Posterior cingulate gyrus (tissue), 11 donors: ENCODE data around the gene LYPLAL1.

Source experiments
- DNase-seq, 10 donors: peaks; one replicate each; pipeline versions ENCODE4 v3.0.0 to v3.0.0-alpha.2; 2020 to 2021; ENCODE audit warnings: mixed read lengths in 3 of 10
- intact Hi-C: fragments of 100-400 bp; cut with DNase I; formaldehyde crosslinking; loops from one replicate; pipeline ENCODE4 v1.15.1; 2023

LYPLAL1 gene

DNA sequence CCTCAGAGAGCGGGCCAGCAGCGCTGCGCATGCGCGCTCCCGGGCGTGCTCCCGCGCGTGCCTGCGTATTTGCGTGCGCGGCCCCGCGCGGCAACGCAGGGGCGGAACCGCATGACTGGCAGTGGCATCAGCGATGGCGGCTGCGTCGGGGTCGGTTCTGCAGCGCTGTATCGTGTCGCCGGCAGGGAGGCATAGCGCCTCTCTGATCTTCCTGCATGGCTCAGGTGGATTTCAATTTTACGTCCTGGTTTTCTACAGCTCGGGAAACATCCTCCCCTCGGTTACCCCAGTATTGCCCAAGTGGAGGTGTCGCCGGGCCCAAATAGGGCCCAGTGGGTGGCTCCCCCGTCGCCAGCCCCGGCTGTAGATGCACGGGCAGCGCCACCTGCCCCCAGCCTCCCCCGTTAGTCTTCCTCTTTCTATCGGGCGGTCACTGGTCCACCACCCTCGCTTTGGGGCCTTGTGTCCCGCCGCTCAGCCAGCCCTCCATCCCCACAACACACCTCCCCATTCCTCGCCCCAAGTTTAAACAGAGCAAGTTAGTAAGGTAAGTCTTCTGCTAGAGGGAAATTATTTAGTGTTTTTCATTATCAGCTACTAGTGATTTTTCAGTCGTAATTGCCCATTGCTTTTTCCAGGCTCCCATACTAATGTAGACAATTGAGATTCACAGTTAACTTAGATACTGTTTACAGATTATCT, at the start of gene LYPLAL1:
TSS of gene LYPLAL1 (plus strand) at position 121 of the 702 bp plus-strand sequence. CDS start at position 134, 13 bp downstream.
- intact Hi-C loops = loop anchor here (5.0 kb wide), 2 partner anchors 827 to 1098 kb away; partner anchors contain the start of genes RAB3GAP2 and TGFB2

DNA sequence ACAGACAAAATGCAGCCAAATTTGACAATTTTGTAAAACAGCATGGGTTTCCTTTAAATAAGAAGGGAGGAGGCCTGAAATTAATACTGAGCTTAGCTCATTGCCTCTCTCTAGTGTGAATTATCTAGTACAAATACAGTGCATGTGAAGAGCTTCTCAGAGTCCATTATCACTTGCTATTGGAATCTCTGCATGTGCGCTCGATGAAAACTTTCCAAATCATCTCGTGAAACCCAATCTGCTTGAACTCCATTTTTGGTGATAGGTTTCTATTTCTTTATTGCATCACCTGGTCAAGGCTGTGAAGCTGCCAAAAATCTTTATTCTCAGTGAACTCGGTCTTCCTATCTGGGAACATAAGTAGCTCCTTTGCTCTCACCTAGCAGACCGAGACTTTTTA, 49.5 kb upstream of the LYPLAL1 start:
- intact Hi-C loops = no loop called here
- no peak for DNase-seq

More for the DNA sequence above, at the start of gene LYPLAL1:
- peak; percentile 79 to 98 (median 86) for DNase-seq

DNA sequence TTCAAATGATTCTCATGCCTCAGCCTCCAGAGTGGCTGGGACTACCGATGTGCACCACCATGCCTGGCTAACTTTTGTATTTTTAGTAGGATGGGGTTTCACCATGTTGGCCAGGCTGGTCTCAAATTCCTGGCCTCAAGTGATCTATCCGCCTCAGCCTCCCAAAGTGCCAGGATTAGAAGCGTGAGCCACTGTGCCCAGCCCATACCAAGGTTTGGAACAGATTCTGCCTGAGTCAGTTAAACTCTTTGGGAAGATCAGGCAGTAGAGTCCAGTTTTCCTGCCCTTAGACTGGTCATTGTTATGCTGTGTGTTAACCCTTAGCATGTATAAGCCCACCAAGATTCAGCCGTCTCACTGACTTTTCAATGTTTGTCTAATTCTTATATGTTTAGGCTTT, 48.3 kb upstream of the LYPLAL1 start:
- intact Hi-C loops = no loop called here

DNA sequence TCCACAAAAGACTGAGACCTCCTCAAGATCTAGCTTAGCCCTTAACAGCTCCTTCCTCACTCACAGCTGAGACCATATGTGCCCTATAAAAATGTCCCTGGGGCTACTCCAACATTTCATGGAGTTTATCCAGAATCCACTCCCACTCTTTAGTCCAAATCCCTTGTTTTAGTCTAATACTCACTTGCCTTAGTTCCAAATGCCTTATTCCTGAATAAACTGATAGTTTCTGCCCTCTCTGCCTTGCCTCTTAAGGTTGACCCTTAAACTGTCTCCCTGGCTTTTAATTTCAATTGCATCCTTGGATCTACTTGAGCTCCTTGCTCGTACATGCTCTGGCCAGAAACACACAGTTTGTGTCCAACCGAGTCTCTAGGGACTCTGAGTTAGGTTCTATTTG, 47.3 kb upstream of the LYPLAL1 start:
- intact Hi-C loops = no loop called here

More for the DNA sequence above, 48.3 kb upstream of the LYPLAL1 start:
- no peak for DNase-seq

DNA sequence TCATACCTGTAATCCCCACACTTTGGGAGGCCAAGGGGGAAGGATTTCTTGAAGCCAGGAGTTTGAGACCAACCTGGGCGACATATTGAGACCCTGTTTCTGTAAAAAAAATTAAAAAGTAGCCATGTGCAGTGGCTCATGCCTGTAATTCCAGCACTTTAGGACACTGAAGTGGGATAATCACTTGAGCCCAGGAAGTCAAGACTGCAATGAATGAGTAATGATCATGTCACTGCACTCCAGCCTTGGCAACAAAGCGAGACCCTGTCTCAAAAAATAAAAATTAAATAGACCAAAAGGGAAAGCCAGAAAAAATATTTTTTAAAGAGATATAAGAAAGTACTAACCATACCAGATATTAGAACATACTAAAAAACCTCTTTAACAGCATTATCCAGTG, 44.7 kb upstream of the LYPLAL1 start:
- DNase-seq = no peak
- intact Hi-C loops = no loop called here

More for the DNA sequence above, 47.3 kb upstream of the LYPLAL1 start:
- DNase-seq = no peak

DNA sequence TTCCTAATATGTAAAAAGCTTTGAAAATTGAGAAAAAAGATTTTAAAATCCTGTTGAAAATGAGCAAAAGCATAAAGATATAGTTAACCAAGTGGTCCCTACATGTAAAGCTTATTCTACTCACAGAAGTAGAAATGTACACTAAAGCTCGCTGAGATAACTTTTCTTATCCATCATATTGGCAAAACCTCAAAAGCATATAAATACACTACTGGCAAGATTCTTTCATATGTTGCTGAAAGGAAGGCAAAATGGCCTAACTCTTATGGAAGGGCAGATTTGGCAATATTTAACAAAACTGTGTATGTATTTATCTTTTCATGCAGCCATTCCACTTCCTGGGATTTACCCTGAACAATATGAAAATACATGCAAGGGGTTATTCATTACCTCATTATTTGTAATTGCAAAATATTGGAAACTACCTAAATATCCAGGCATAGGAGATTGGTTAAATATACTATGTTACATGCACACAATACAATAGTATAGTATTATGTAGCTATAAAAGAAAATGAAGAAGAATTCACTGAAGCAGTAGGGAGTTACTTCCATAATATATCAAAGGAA, 43.2 kb upstream of the LYPLAL1 start:
- intact Hi-C loops = no loop called here
- DNase-seq = no peak

DNA sequence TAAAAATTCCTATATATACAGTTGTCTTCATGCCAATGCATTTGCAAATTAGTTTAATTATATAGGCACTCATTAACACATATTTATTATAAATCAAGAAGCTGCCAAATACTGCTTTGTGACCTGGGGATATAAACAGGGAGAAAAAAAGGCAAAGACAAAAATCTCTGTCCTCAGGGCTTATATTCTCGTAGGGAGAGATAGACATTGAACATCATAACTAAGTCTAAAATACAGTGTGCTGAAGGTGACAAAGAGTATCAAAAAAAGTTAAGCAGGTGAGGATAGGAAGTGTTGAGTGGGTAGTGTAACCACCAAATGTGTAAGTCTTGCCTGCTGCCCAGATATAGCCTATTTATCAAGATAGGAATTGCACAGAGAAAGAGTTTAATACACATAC, 40.7 kb upstream of the LYPLAL1 start:
- intact Hi-C loops = no loop called here
- DNase-seq = no peak

DNA sequence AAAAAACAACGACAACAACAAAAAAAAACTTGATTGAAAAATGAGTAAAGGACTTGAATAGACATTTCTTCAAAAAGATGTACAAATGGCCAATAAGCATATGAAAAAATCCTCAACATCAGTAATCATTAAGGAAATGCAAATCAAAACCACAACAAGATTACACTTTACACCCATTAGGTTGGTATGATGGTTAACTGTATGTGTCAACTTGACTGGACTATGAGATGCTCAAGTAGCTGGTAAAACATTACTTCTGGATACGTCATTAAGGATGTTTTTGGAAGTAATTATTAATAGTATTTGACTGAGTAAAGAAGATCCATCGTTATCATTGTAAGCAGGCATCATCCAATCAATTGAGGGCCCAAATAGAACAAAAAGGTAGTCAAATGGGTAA, 34.9 kb upstream of the LYPLAL1 start:
- intact Hi-C loops = no loop called here
- DNase-seq = no peak

DNA sequence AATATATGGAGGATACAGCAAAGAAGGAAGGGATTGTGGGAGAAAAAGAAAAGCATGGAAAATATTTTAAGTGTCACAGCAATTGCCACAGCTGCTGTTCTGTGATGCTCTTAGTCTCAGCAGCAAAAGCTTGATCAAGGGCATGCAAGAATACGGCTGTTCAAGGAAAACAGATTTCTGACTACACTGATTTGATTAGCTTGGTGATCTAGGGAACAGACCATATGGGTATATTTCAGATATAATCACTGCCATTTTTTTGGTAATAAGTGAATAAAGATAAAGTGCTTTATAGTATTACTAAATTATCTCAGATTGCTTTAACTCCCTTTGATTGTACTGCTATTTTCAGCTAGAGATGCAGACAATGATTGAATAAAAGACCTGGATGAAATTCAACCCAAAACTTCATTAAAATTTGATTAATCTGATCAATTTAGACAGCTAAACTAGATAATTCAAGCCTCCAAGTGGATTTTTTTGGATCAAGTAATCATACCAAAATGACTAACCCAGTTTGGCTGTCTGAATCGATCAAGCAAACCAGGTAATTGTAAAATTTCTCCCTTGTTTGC, 33.3 kb upstream of the LYPLAL1 start:
- intact Hi-C loops = no loop called here

DNA sequence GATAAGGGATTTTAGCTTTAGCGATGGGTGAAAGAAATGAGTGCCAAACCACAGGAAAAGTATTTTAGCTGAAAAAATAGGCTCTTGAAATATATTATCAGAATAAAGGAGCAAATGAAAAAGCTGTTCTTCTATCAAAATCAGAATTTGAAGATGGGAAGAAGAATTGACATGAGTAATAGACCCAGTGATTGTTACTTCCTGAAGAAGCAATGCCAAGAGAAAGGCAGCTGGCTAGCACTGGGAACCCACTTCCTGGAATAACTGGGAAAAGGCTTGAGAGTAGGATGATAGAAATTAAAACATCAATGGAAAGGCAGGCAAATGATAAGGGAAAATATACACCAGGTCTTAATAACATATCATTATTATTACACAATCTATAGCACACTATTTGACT, 29.9 kb upstream of the LYPLAL1 start:
- no peak for DNase-seq
- intact Hi-C loops = no loop called here

More for the DNA sequence above, 33.3 kb upstream of the LYPLAL1 start:
- DNase-seq = no peak

DNA sequence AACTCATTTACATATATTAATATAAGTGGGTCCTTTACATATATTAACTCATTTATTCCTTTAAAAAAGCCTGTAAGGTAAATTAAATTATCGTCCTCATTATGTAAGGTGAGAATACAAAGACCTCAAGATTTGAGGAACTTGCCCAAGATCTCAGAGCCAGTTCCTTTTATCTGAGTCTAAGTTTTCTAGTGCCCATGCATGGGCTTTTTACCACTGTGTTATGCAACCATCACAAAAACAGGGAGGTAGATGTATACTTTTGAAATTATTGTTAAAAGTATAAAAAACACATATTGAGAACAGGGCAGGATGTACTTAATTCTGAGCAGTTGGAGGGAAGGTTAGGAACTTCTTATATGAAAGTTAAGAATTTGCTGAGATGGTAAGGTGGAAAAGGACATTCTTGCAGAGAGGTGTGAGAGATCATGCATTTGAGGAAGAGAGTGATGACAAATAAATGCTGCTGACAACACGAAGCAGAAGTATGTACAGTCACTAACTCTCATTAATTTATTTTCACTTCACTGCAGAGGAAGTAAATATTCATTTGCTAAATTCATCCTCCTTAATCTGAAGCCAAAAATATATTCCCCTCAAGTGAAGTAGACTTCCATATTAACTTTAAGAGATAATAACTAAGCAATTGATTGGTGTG, 28.9 kb upstream of the LYPLAL1 start:
- intact Hi-C loops = no loop called here
- DNase-seq = no peak

DNA sequence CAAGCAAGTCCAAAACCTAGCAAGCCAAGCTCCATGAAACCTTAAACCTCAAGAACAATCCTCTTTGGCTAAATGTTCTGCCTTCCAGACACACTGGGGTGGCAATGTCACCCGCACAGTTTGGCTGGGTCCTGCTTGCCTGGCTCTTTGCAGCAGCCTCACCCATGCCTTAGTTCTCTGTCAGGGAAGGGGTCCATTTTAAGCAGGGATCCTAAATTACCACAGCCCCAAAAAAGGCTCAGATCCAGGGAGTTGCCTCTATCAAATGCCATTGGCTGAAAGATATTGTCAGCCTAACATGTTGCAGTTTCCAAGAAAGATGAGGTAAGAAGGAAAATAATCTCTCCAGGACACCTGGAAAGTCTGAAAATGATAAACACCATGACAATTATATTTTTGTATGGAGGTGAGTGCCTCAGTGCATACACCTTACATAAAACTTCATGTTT, 26.1 kb upstream of the LYPLAL1 start:
- intact Hi-C loops = no loop called here
- peak in 1 of 10 donors; percentile 59 for DNase-seq

DNA sequence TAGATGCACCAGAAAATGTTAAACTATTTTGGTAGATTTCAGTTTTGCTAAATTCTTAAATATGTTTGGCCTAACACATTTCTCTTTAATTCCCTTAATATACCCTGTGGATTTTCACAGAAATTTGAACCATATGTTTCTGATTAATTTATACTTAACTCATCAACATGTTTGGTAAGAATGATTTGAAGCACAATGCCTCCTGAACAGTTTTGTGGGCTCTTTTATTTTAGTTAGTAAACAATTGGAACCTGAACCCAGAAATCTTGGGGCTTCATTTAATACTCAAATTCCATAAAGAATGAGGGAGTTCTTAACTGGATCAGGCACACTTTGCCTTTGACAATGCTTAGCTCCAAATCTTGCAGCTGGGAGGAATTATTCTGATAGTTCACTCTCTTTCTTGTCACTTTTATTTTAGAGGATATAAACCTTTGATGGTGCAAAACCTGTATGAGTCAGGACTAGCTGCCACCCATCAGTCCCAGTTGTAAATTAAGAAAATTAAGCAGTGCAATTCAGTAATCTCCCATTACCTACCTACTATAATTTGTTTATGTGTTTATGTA, 24.6 kb upstream of the LYPLAL1 start:
- DNase-seq = no peak
- intact Hi-C loops = no loop called here

DNA sequence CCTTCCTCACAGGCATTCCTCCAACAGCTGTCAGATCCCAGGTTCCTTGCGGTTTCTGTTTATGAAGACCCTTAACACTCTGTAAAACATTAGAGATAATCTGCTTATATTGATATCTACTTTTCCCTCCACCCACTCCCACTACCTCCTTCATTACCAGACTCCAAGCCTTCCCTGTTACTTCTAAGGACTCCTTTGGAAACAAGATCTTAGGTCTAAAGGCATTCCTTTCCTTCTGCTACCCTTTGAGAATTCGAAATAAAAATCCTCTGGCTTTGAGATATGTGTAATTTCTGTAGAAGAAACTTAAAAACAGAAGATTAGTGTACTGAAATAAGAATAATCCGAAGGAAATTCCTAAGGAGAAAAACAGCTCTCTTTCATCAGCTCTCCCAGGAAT, 23.7 kb upstream of the LYPLAL1 start:
- DNase-seq = no peak
- intact Hi-C loops = no loop called here

DNA sequence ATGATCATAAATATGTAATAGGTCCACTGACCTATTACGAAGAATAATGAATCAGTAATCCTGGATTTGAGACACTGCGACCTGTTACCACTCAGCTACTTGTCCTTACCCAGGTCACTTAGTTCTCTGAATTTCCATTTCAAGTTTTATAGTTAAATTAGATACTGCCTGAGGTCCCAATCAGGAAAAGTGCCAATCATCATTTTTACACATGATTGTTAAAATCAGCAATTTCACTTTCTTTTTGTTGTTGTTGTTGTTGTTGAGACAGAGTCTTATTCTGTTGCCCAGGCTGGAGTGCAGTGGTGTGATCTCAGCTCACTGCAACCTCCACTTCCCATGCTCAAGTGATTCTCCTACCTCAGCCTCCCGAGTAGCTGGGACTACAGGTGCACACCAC, 22.8 kb upstream of the LYPLAL1 start:
- intact Hi-C loops = no loop called here
- DNase-seq = no peak

DNA sequence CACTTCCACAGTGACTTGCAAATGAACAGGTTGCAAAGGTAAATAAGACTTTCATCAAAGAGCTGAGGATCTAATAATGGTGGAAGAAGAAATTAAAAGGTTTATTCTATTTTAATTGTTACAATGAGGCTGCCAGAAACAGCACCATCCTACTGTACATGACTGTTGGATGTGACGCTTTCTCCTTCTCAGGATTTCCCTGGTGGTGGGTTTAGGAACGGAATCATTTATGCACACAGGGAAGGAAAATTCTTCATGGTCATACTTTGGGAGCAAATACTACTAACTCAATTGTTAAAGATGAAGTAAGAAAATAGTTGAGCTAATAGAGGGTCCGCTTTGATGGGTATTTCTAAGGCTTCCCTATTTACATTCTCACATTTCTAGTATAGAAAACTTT, 22.2 kb upstream of the LYPLAL1 start:
- intact Hi-C loops = no loop called here
- DNase-seq = no peak

DNA sequence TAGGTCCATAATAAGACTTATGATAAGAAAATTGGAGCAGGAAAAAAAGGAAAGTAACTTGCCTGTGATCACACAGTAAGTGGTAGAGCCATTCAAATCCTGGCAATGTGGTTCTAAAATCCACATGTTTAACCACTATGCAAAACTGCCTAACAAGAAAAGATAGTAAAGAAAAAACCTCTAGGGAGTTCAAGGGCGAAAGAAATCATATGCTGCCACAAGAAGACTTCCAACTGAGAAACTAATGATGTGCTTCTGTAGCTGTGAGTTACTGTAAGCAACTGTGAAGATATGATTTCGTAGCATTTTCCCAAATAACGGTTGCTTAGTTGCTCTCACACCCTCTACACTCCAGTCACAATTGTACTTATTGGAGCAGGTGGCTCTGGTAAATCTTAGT, 20.9 kb upstream of the LYPLAL1 start:
- no peak for DNase-seq
- intact Hi-C loops = no loop called here

DNA sequence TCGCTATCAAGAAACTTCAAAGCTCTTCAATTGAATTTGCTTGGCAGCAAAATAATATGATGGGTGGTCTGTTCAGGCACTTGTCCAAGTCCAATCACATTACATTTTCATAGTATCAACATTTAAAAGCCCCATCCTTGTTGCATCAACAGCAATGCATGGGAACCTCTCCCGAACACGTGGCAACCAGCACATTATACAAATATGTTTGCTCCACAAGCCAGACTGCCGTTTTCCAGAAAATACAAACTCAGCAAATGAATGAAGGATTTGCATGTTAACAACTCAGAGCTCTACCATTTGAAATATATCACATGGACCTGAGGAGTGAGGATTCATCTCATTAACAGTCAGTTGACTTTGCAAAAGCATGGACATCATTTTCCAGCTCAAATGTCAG, 20.0 kb upstream of the LYPLAL1 start:
- intact Hi-C loops = no loop called here
- DNase-seq = no peak

DNA sequence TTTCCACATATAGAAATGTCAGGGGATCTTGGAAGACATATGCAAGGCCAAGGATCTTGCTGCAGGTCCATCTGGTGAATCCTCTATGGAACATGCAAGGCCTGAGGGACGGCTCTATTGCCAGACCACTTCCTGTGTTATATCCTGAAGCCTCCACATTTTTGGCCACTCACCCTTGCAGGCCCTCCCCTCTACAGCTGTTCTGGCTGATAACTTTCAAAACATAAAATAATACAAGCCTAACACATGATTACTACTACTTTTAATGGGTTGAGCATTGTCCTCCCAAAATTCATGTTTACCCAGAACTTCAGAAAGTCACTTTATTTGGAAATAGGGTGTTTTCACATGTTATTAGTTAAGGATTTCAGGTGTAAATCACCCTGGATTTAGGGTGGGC, 18.5 kb upstream of the LYPLAL1 start:
- intact Hi-C loops = no loop called here

DNA sequence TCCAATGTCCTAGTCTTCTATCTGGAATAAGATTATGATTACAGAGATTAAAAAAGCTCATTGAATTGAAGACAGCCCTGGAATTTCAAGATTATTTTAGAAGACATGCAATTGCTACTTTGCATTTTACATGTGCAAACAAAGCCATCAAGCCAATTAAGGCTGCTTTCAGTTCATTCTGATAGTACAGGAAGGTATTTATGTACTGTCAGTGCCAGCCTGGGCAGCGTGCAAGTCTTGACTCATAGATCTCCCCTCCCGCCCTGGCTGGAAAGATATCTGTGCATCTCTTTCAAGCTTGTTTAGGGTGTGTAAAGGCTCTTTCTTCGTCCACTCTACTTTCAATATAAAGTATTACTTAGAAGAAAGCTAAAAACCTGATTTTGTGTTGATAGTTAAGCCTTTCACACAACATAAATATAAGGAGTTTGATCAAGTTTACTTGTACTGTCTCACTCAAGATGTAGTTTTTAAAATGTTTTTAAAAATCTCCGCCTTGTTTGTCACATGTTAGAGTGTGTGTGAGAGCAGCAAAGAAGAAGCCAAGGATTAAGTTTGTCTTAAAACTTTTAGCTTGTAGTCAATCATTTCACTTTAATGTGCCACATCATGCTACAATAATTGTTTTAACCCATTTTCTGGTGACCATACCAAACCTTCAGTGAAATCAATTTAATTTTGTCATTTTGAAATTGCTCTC, 13.6 kb upstream of the LYPLAL1 start:
- peak in 1 of 10 donors; percentile 37 for DNase-seq
- intact Hi-C loops = no loop called here

More for the DNA sequence above, 18.5 kb upstream of the LYPLAL1 start:
- DNase-seq = no peak
